SK-N-SH (cell line): ENCODE measurements around the gene SNX21.

Experiments used
- EP300 ChIP-seq, 2 experiments: IDR thresholded peaks; 2 replicates each; pipeline versions ENCODE4 v1.4.0 to v1.6.1; 2012; ENCODE audit warnings: borderline replicate concordance in 1 of 2, low read depth in 1 of 2, low read length in 1 of 2
- NFIC ChIP-seq: IDR thresholded peaks from 2 replicates; pipeline ENCODE4 v1.4.0; 2012; ENCODE audit warnings: borderline replicate concordance
- RAD21 ChIP-seq: IDR thresholded peaks from 2 replicates; pipeline ENCODE4 v1.6.1; 2012; ENCODE audit warnings: mild to moderate bottlenecking, low read length
- TF ChIP-seq, protein P1 (sequence below): fragments of 200-600 bp; sonication (generic); IDR thresholded peaks from 2 replicates; pipeline ENCODE4 v1.6.1; 2017; ENCODE audit warnings: antibody characterized with exemption, mild to moderate bottlenecking, moderate library complexity

DNA sequence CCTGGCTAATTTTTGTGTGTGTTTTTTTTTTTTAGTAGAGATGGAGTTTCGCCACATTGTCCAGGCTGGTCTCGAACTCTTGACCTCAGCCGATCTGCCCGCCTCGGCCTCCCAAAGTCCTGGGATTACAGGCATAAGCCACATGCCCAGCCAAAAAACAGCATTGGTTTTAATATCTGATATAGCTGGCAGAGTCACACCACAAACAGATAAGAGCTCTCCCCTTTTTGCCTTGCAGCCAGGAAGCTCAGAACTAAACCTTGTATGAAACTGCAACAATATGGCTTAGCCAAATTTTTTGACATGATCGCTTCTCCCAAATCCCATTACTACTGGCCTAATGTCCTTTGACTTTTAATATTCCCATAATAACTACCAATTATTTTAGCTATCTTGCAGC, 18.7 kb downstream of the SNX21 start:
- TF ChIP-seq, protein P1, sequence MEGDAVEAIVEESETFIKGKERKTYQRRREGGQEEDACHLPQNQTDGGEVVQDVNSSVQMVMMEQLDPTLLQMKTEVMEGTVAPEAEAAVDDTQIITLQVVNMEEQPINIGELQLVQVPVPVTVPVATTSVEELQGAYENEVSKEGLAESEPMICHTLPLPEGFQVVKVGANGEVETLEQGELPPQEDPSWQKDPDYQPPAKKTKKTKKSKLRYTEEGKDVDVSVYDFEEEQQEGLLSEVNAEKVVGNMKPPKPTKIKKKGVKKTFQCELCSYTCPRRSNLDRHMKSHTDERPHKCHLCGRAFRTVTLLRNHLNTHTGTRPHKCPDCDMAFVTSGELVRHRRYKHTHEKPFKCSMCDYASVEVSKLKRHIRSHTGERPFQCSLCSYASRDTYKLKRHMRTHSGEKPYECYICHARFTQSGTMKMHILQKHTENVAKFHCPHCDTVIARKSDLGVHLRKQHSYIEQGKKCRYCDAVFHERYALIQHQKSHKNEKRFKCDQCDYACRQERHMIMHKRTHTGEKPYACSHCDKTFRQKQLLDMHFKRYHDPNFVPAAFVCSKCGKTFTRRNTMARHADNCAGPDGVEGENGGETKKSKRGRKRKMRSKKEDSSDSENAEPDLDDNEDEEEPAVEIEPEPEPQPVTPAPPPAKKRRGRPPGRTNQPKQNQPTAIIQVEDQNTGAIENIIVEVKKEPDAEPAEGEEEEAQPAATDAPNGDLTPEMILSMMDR: no peak
- TF ChIP-seq RAD21: no peak
- TF ChIP-seq NFIC: no peak
- no peak for TF ChIP-seq EP300 (IDR thresholded peaks at IDR 0.05; ENCODE audit: borderline replicate concordance in 1 of 2, low read depth in 1 of 2, low read length in 1 of 2)
